Liver (tissue), 2 donors: ENCODE measurements around the gene PYDC1.

ENCODE experiments used
- MAX ChIP-seq: IDR thresholded peaks from 2 replicates; pipeline ENCODE4 v1.6.1; 2016; ENCODE audit warnings: antibody characterized with exemption
- ZBTB33 ChIP-seq: IDR thresholded peaks from 2 replicates; pipeline ENCODE4 v1.6.1; 2016; ENCODE audit warnings: antibody characterized with exemption
- TF ChIP-seq, protein P1 (sequence below): fragments of 150-350 bp; IDR thresholded peaks from 2 replicates; pipeline ENCODE4 v1.5.1; 2017; ENCODE audit warnings: improper control_type of control experiment, low read depth, low read length; ENCODE audit not compliant: missing input control
- donor health status: healthy.

DNA sequence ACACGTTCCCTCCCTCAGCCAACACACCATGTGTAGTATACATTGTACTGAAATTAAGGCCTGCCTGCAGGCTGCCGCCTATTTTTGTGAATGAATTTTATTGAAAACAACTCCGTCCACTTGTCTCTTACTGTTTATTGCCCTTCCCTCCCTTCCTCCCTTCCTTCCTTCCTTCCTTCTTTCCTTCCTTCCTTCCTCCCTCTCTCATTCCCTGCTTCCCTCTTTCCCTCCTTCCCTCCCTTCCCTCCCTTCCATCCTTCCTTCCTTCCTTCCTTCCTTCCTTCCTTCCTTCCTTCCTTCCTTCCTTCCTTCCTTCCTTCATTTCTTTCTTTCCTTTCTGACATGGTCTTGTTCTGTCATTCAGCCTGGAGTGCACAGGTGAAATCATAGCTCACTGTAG is 45.1 kb upstream of the PYDC1 start:
- TF ChIP-seq ZBTB33 (no peak), MAX (no peak)
- TF ChIP-seq, protein P1, sequence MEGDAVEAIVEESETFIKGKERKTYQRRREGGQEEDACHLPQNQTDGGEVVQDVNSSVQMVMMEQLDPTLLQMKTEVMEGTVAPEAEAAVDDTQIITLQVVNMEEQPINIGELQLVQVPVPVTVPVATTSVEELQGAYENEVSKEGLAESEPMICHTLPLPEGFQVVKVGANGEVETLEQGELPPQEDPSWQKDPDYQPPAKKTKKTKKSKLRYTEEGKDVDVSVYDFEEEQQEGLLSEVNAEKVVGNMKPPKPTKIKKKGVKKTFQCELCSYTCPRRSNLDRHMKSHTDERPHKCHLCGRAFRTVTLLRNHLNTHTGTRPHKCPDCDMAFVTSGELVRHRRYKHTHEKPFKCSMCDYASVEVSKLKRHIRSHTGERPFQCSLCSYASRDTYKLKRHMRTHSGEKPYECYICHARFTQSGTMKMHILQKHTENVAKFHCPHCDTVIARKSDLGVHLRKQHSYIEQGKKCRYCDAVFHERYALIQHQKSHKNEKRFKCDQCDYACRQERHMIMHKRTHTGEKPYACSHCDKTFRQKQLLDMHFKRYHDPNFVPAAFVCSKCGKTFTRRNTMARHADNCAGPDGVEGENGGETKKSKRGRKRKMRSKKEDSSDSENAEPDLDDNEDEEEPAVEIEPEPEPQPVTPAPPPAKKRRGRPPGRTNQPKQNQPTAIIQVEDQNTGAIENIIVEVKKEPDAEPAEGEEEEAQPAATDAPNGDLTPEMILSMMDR = no peak
